Gastroesophageal sphincter (tissue), 3 donors: ENCODE results near the gene LRBA.

Experiments
- POLR2A ChIP-seq, 2 donors: fragments of 450-650 bp; IDR thresholded peaks; one replicate each; pipeline ENCODE4 v1.6.1; 2017; ENCODE audit warnings: antibody characterized with exemption in 2 of 2, mild to moderate bottlenecking in 2 of 2, moderate library complexity in 1 of 2
- TF ChIP-seq, protein P1 (sequence below), 4 experiments: fragments of 200-600 bp in 2 of 4; fragments of 450-650 bp in 2 of 4; sonication (generic) in 1 of 4; IDR thresholded peaks; one replicate each; pipeline ENCODE4 v1.5.1; 2017 to 2019; ENCODE audit warnings: antibody characterized with exemption in 4 of 4, mild to moderate bottlenecking in 2 of 4, moderate library complexity in 2 of 4

DNA sequence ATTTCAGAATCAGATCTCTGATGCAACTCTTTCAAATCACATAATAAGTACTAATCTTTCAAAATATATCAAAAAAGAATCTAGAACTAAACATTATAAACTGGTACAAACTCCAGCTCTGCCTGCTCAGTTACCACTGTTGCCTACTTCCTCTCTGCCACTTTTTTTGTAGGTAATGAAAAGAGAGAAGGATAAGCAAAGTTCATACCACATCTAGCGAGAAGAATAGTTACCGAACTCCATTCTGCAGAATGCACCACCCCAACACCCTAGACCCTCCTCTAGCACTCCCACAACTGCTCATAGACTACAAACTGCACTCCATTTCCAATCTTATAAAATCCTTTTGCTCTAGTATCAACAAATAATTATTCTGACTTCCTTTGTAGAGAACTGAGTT lies 19.7 kb upstream of the LRBA start:
- TF ChIP-seq, protein P1, sequence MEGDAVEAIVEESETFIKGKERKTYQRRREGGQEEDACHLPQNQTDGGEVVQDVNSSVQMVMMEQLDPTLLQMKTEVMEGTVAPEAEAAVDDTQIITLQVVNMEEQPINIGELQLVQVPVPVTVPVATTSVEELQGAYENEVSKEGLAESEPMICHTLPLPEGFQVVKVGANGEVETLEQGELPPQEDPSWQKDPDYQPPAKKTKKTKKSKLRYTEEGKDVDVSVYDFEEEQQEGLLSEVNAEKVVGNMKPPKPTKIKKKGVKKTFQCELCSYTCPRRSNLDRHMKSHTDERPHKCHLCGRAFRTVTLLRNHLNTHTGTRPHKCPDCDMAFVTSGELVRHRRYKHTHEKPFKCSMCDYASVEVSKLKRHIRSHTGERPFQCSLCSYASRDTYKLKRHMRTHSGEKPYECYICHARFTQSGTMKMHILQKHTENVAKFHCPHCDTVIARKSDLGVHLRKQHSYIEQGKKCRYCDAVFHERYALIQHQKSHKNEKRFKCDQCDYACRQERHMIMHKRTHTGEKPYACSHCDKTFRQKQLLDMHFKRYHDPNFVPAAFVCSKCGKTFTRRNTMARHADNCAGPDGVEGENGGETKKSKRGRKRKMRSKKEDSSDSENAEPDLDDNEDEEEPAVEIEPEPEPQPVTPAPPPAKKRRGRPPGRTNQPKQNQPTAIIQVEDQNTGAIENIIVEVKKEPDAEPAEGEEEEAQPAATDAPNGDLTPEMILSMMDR (IDR thresholded peaks at IDR 0.05) = no peak
- no peak for TF ChIP-seq POLR2A (IDR thresholded peaks at IDR 0.05)
